Activated B cell treated with CpG ODN at 0.5 μM for 24 hours (primary cell): Measurements from ENCODE around the gene NOL4L. TPM values are rescaled to one million over a fixed set of nuclear protein-coding genes. Genes with fewer than 3 reads are reported as not detected.

Experiments
- ATAC-seq: fragments of 200-7000 bp; cut with Tn5 transposase; one replicate; pipeline ENCODE4 v1.10.0; 2021; ENCODE audit warnings: low read depth, mild to moderate bottlenecking, moderate library complexity
- CTCF ChIA-PET: fragments of 350-600 bp; sonication (Branson Sonifier 250); formaldehyde crosslinking; loops from one replicate; lab custom pipeline; 2021; ENCODE audit warnings: antibody characterized with exemption; lab: Charles Lee
- POLR2A ChIA-PET: fragments of 350-600 bp; sonication (Branson Sonifier 250); formaldehyde crosslinking; loops from one replicate; lab custom pipeline; 2021; ENCODE audit warnings: antibody characterized with exemption; lab: Charles Lee
- DNase-seq: peaks from one replicate; pipeline ENCODE4 v3.0.0; 2022
- H3K27ac Mint-ChIP-seq: one replicate; pipeline ENCODE4 v1.8.0; 2020; ENCODE audit warnings: mixed read lengths
- H3K27me3 Mint-ChIP-seq: one replicate; pipeline ENCODE4 v1.8.0; 2021; ENCODE audit warnings: mixed read lengths
- H3K36me3 Mint-ChIP-seq: one replicate; pipeline ENCODE4 v1.8.0; 2021; ENCODE audit warnings: low read depth, mixed read lengths
- H3K4me1 Mint-ChIP-seq: one replicate; pipeline ENCODE4 v1.8.0; 2021; ENCODE audit warnings: mixed read lengths
- H3K4me3 Mint-ChIP-seq: one replicate; pipeline ENCODE4 v1.8.0; 2020; ENCODE audit warnings: mild to moderate bottlenecking, mixed read lengths
- H3K9me3 Mint-ChIP-seq: one replicate; pipeline ENCODE4 v1.8.0; 2020; ENCODE audit warnings: mixed read lengths
- intact Hi-C: fragments of 100-400 bp; cut with micrococcal nuclease; formaldehyde crosslinking; loops from one replicate; pipeline ENCODE4 v1.15.1; 2024
- total RNA-seq: library from RNA; stranded (reverse); gene quantifications from 2 replicates; pipeline ENCODE4 v1.2.3, GENCODE V29; 2022
- TF ChIP-seq, protein P1 (sequence below): fragments of 200-600 bp; IDR thresholded peaks from one replicate; pipeline ENCODE4 v1.8.0; 2022; ENCODE audit warnings: antibody characterized with exemption, mild to moderate bottlenecking

NOL4L gene
- total RNA-seq, 1 donor from 2014 or later = 4.7 TPM

GRCh38 chr20:32573167-32573851, 11.8 kb downstream of the NOL4L start:
- Mint-ChIP-seq H3K36me3 (no peaks in the 10 kb centered on the region), H3K4me3 (no peak overlapping the region), H3K27me3 (peaks cover 7% of the 10 kb centered on the region), H3K9me3 (no peaks in the 10 kb centered on the region), H3K4me1 (no peaks in the 10 kb centered on the region), H3K27ac (no peak overlapping the region)
- ATAC-seq = no peak
- intact Hi-C loops = no loop called here
- POLR2A ChIA-PET = interaction anchor here (0.7 kb wide), 1 partner anchor 301 kb away, joined by 6 read pairs; no protein-coding TSS in a partner anchor
- CTCF ChIA-PET = no interaction called here
- TF ChIP-seq, protein P1, sequence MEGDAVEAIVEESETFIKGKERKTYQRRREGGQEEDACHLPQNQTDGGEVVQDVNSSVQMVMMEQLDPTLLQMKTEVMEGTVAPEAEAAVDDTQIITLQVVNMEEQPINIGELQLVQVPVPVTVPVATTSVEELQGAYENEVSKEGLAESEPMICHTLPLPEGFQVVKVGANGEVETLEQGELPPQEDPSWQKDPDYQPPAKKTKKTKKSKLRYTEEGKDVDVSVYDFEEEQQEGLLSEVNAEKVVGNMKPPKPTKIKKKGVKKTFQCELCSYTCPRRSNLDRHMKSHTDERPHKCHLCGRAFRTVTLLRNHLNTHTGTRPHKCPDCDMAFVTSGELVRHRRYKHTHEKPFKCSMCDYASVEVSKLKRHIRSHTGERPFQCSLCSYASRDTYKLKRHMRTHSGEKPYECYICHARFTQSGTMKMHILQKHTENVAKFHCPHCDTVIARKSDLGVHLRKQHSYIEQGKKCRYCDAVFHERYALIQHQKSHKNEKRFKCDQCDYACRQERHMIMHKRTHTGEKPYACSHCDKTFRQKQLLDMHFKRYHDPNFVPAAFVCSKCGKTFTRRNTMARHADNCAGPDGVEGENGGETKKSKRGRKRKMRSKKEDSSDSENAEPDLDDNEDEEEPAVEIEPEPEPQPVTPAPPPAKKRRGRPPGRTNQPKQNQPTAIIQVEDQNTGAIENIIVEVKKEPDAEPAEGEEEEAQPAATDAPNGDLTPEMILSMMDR = no peak
- no peak for DNase-seq

DNA sequence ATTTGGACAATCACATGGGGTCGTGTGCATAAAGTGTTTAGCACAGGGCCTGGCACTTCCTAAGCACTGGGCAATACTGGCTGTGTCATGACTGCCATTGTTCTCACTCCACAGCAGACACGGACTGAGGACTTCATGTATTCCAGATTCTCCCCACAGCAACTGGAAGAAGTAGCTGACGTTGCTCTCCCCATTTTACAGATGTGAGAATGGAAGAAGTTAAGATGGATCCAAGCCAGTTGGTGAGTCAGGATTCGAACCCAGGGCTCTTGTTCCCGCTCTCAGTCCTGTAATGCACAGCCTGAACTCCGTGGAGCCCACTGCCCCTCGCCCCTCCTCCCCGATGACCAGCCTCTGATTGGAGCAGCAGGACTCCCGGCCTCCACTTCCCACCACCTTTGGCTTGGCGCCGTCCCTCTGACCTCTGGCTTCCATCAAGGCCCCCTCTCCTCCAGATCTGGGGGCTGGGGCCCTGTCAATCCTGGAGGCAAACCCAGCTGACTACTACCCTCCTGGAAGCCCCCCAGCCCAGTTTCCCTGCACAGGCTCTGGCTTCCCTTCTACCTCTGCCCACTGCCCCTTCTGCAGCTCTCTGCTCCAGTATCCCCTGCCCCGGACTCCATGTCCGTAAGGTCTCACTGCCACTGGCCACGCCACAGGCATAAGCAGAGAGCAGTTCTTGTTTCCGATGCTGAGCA, 12.7 kb downstream of the NOL4L start:
- Mint-ChIP-seq H3K27me3 (peaks cover 7% of the 10 kb centered on the region), H3K36me3 (no peaks in the 10 kb centered on the region), H3K9me3 (no peaks in the 10 kb centered on the region), H3K4me1 (no peaks in the 10 kb centered on the region), H3K27ac (peak overlapping the region; percentile 13), H3K4me3 (no peak overlapping the region)
- ChIA-PET POLR2A (interaction anchor here (0.7 kb wide), 1 partner anchor 302 kb away, joined by 6 read pairs; no protein-coding TSS in a partner anchor), CTCF (no interaction called here)
- DNase-seq (no peak), ATAC-seq (no peak)
- TF ChIP-seq, protein P1 = no peak
- intact Hi-C loops = no loop called here

GRCh38 chr20:32571566-32571965, 13.6 kb downstream of the NOL4L start:
- TF ChIP-seq, protein P1 = no peak
- no peak for ATAC-seq
- ChIA-PET POLR2A (no interaction called here), CTCF (no interaction called here)
- H3K27ac Mint-ChIP-seq = no peak overlapping the region
- H3K9me3 Mint-ChIP-seq = no peaks in the 10 kb centered on the region
- intact Hi-C loops = no loop called here
- no peaks in the 10 kb centered on the region for H3K36me3 Mint-ChIP-seq
- peaks cover 7% of the 10 kb centered on the region for H3K27me3 Mint-ChIP-seq
- no peak overlapping the region for H3K4me3 Mint-ChIP-seq
- H3K4me1 Mint-ChIP-seq = no peaks in the 10 kb centered on the region
- DNase-seq = no peak

- H3K36me3 Mint-ChIP-seq = no peaks in the 10 kb centered on the region
- no peak for DNase-seq
- H3K9me3 Mint-ChIP-seq = no peaks in the 10 kb centered on the region
- ATAC-seq = no peak
- peaks cover 7% of the 10 kb centered on the region for H3K27me3 Mint-ChIP-seq
- no peaks in the 10 kb centered on the region for H3K4me1 Mint-ChIP-seq
- intact Hi-C loops = no loop called here
- no peak overlapping the region for H3K4me3 Mint-ChIP-seq
- no peak overlapping the region for H3K27ac Mint-ChIP-seq
- TF ChIP-seq, protein P1 = no peak
- POLR2A ChIA-PET = no interaction called here
- CTCF ChIA-PET = no interaction called here
Measured at GRCh38 chr20:32570401-32571190, 14.5 kb downstream of the NOL4L start.
